ENCODE data around the gene TTC4.
"Not testable (repeated sequence)": the region's sequence is repeated elsewhere in the genome, so short reads cannot be mapped to it uniquely, and the experiment has no call there.

TTC4 gene

GRCh38 chr1:54748094-54748835 lies 32.6 kb downstream of the TTC4 start:
- no peak for DNase-seq (ENCODE audit: low spot score)

GRCh38 chr1:54750596-54750995 lies 34.9 kb downstream of the TTC4 start:
- no peak for DNase-seq (ENCODE audit: low spot score)

GRCh38 chr1:54751426-54751825 lies 35.8 kb downstream of the TTC4 start:
- DNase-seq (ENCODE audit: low spot score): no peak

GRCh38 chr1:54754045-54754444 lies 38.4 kb downstream of the TTC4 start:
- no peak for DNase-seq (ENCODE audit: low spot score)

- DNase-seq (ENCODE audit: low spot score): no peak
Observed at GRCh38 chr1:54754486-54755285, 39.0 kb downstream of the TTC4 start.

- no peak for DNase-seq (ENCODE audit: low spot score)
Observed at GRCh38 chr1:54757833-54758232, 42.2 kb downstream of the TTC4 start.

- DNase-seq (ENCODE audit: low spot score): no peak
Observed at GRCh38 chr1:54758678-54759348, 43.2 kb downstream of the TTC4 start.

GRCh38 chr1:54763816-54764132 lies 48.1 kb downstream of the TTC4 start:
- DNase-seq (ENCODE audit: low spot score): no peak

- DNase-seq (ENCODE audit: low spot score): peak; percentile 96
Observed at GRCh38 chr1:54764133-54764921, 48.7 kb downstream of the TTC4 start, which contains the start of gene PARS2. TSS of gene PARS2 (minus strand) at chr1:54764523. CDS start at chr1:54759161, 5,362 bp downstream.

GRCh38 chr1:54764922-54765561 lies 49.4 kb downstream of the TTC4 start:
- DNase-seq (ENCODE audit: low spot score): no peak

- no peak for DNase-seq (ENCODE audit: low spot score)
Observed at GRCh38 chr1:54766726-54767125, 51.1 kb downstream of the TTC4 start.

GRCh38 chr1:54767526-54767925 lies 51.9 kb downstream of the TTC4 start:
- no peak for DNase-seq (ENCODE audit: low spot score)

GRCh38 chr1:54768093-54768492 lies 52.4 kb downstream of the TTC4 start:
- DNase-seq (ENCODE audit: low spot score): no peak

- no peak for DNase-seq (ENCODE audit: low spot score)
Observed at GRCh38 chr1:54772951-54773350, 57.3 kb downstream of the TTC4 start.

- no peak for DNase-seq (ENCODE audit: low spot score)
Observed at GRCh38 chr1:54774820-54775498, 59.3 kb downstream of the TTC4 start.

GRCh38 chr1:54775828-54776721 lies 60.4 kb downstream of the TTC4 start:
- not testable (repeated sequence) for DNase-seq (ENCODE audit: low spot score)

GRCh38 chr1:54777011-54777410 lies 61.4 kb downstream of the TTC4 start:
- DNase-seq (ENCODE audit: low spot score): no peak

GRCh38 chr1:54777431-54777830 lies 61.8 kb downstream of the TTC4 start:
- no peak for DNase-seq (ENCODE audit: low spot score)

GRCh38 chr1:54781023-54781723 lies 65.5 kb downstream of the TTC4 start:
- no peak for DNase-seq (ENCODE audit: low spot score)

Data from left forelimb (tissue), 1 donor.